Measurements from ENCODE around the gene CENPB.
A peak's percentile ranks its signal among the peaks of the same experiment; 100 is the strongest.

The CENPB gene

GRCh38 chr20:3764659-3765058 lies 21.9 kb downstream of the CENPB start:
- DNase-seq = no peak

- no peak for DNase-seq
Measured at GRCh38 chr20:3763671-3764601, 22.6 kb downstream of the CENPB start.

- DNase-seq = no peak
Measured at GRCh38 chr20:3760655-3761348, 25.7 kb downstream of the CENPB start.

- DNase-seq = no peak
Measured at GRCh38 chr20:3759884-3760283, 26.7 kb downstream of the CENPB start.

- no peak for DNase-seq
Measured at GRCh38 chr20:3759316-3759823, 27.2 kb downstream of the CENPB start.

- no peak for DNase-seq
Measured at GRCh38 chr20:3758566-3758965, 28.0 kb downstream of the CENPB start.

- DNase-seq = no peak
Measured at GRCh38 chr20:3757268-3757667, 29.3 kb downstream of the CENPB start.

- no peak for DNase-seq
Measured at GRCh38 chr20:3755814-3756480, 30.6 kb downstream of the CENPB start.

GRCh38 chr20:3755269-3755668 lies 31.3 kb downstream of the CENPB start:
- no peak for DNase-seq

GRCh38 chr20:3754276-3754630 lies 32.3 kb downstream of the CENPB start:
- DNase-seq = no peak

GRCh38 chr20:3753501-3754275 lies 32.9 kb downstream of the CENPB start:
- DNase-seq = no peak

GRCh38 chr20:3753098-3753497 lies 33.4 kb downstream of the CENPB start:
- peak; percentile 60 for DNase-seq

GRCh38 chr20:3752386-3752759 lies 34.2 kb downstream of the CENPB start:
- DNase-seq = no peak

- DNase-seq = peak; percentile 62
Measured at GRCh38 chr20:3751675-3752385, 34.7 kb downstream of the CENPB start.

GRCh38 chr20:3751305-3751674 lies 35.2 kb downstream of the CENPB start:
- no peak for DNase-seq

GRCh38 chr20:3749689-3750531 lies 36.6 kb downstream of the CENPB start:
- DNase-seq = peak; percentile 34

GRCh38 chr20:3749087-3749688 lies 37.4 kb downstream of the CENPB start:
- DNase-seq = no peak

- DNase-seq = no peak
Measured at GRCh38 chr20:3748073-3748472, 38.5 kb downstream of the CENPB start.

- no peak for DNase-seq
Measured at GRCh38 chr20:3747471-3747870, 39.1 kb downstream of the CENPB start.

- DNase-seq = no peak
Measured at GRCh38 chr20:3745686-3746173, 40.8 kb downstream of the CENPB start.
